Activated T-cell treated with anti-CD3 and anti-CD28 coated beads, Interleukin-2, amount 50 U/mL, for 4 hours (primary cell): Measurements from ENCODE around the gene SLC10A1. TPM values are rescaled to one million over a fixed set of nuclear protein-coding genes. Genes with fewer than 3 reads are reported as not detected.
A peak's percentile ranks its signal among the peaks of the same experiment; 100 is the strongest.
"Not testable (repeated sequence)": the region's sequence is repeated elsewhere in the genome, so short reads cannot be mapped to it uniquely, and the experiment has no call there.

Experiments
- ATAC-seq, 2 donors: fragments of 200-7000 bp; cut with Tn5 transposase; one replicate each; pipeline ENCODE4 v1.10.0; 2021
- DNase-seq: peaks from one replicate; pipeline ENCODE4 v3.0.0-alpha.2; 2020
- H3K27me3 Mint-ChIP-seq: one replicate; pipeline ENCODE4 v1.8.0; 2021; ENCODE audit warnings: low read depth, mixed read lengths
- H3K36me3 Mint-ChIP-seq: one replicate; pipeline ENCODE4 v1.8.0; 2022; ENCODE audit warnings: mixed read lengths; ENCODE audit not compliant: insufficient read depth
- H3K4me1 Mint-ChIP-seq: one replicate; pipeline ENCODE4 v1.8.0; 2021; ENCODE audit warnings: low read depth, mixed read lengths
- H3K4me3 Mint-ChIP-seq: one replicate; pipeline ENCODE4 v1.8.0; 2021; ENCODE audit warnings: mild to moderate bottlenecking, moderate library complexity, mixed read lengths
- H3K9me3 Mint-ChIP-seq: one replicate; pipeline ENCODE4 v1.8.0; 2021; ENCODE audit warnings: mixed read lengths
- total RNA-seq, 3 donors: library from RNA; stranded (reverse); gene quantifications; one replicate each; pipeline ENCODE4 v1.2.1, GENCODE V29; 2021

SLC10A1 gene
- total RNA-seq, 3 donors from 2014 or later = not detected

GRCh38 chr14:69818758-69819191, 21.7 kb upstream of the SLC10A1 start:
- H3K4me3 Mint-ChIP-seq = no peak overlapping the region
- DNase-seq = peak; percentile 36
- peaks cover 1% of the 10 kb centered on the region for H3K4me1 Mint-ChIP-seq
- no peaks in the 10 kb centered on the region for H3K9me3 Mint-ChIP-seq
- H3K27me3 Mint-ChIP-seq = peaks cover 4% of the 10 kb centered on the region
- ATAC-seq = peak; percentile 74 to 81
- H3K36me3 Mint-ChIP-seq = no peaks in the 10 kb centered on the region

DNA sequence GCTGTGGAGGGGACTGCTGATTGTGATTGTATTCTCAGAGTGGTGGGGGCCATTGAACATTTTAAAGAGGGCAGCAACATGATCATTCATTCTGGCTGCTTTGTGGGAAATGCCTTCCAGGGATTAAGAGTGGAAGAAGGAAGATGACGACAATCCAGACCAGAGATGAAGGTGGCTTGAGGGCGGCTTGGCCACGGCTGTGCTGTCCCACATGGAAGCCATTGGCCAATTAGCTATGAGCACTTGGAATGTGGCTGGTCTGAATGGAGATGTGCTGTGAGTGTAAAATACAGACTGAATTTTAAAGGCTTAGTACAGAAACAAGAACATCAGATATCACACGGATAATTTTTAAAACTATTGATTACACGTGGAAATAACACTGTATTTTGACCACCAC, 19.2 kb upstream of the SLC10A1 start:
- Mint-ChIP-seq H3K4me1 (peaks cover 1% of the 10 kb centered on the region), H3K9me3 (no peaks in the 10 kb centered on the region), H3K27me3 (peaks cover 7% of the 10 kb centered on the region), H3K4me3 (no peak overlapping the region), H3K36me3 (no peaks in the 10 kb centered on the region)
- no peak for DNase-seq
- ATAC-seq = no peak

GRCh38 chr14:69815556-69815955, 18.5 kb upstream of the SLC10A1 start:
- Mint-ChIP-seq H3K4me1 (peaks cover 1% of the 10 kb centered on the region), H3K9me3 (no peaks in the 10 kb centered on the region), H3K4me3 (no peak overlapping the region), H3K36me3 (no peaks in the 10 kb centered on the region), H3K27me3 (peaks cover 7% of the 10 kb centered on the region)
- DNase-seq = no peak
- ATAC-seq = no peak

DNA sequence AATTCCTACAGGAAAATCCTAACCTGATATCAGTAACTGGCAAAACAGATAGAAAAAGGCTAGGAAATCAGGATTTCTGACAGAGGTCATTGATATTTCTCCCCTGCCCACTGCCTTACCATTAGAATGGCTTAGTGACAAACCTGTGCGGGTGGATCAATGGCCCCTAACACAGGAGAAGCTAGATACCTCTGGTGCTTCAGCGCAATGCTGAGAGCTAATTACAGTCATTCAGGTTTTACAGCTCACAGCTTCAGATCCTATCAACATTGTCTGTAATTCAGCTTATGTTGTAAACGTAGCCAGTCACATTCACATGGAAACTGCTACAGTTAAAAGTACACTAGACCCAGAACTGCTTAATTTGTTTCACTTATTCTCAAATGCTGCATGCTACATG, 17.4 kb upstream of the SLC10A1 start:
- Mint-ChIP-seq H3K9me3 (no peaks in the 10 kb centered on the region), H3K4me3 (no peak overlapping the region), H3K27me3 (peaks cover 7% of the 10 kb centered on the region), H3K36me3 (no peaks in the 10 kb centered on the region), H3K4me1 (peaks cover 1% of the 10 kb centered on the region)
- ATAC-seq (no peak), DNase-seq (no peak)

GRCh38 chr14:69813346-69813745, 16.3 kb upstream of the SLC10A1 start:
- not testable (repeated sequence) for DNase-seq, ATAC-seq, H3K4me1 Mint-ChIP-seq, H3K9me3 Mint-ChIP-seq, H3K36me3 Mint-ChIP-seq, H3K4me3 Mint-ChIP-seq, H3K27me3 Mint-ChIP-seq

DNA sequence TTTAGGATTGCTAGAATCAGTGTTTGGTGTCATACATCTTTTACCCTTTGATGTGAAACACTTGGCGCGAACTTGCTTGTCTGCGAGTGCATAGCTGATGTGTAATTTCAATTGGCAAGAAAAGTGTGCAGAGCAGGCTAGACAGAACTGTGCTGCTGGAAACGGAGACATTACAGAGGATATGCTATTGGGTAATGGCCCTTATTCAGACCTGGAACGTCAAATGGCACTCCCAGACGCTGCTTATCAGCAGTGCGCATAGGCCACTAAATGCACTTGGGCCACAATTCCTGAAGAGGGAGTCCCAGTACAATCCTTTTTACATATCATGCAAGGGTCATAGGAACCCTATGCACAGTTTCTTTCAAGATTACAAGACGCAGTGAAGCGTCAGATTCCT, 15.7 kb upstream of the SLC10A1 start:
- no peak for ATAC-seq
- Mint-ChIP-seq H3K36me3 (no peaks in the 10 kb centered on the region), H3K27me3 (peaks cover 3% of the 10 kb centered on the region), H3K9me3 (no peaks in the 10 kb centered on the region), H3K4me3 (no peak overlapping the region), H3K4me1 (no peaks in the 10 kb centered on the region)
- DNase-seq = no peak

- no peak overlapping the region for H3K4me3 Mint-ChIP-seq
- ATAC-seq (no peak), DNase-seq (no peak)
- peaks cover 3% of the 10 kb centered on the region for H3K27me3 Mint-ChIP-seq
- H3K9me3 Mint-ChIP-seq = no peaks in the 10 kb centered on the region
- no peaks in the 10 kb centered on the region for H3K4me1 Mint-ChIP-seq
- H3K36me3 Mint-ChIP-seq = no peaks in the 10 kb centered on the region
These were observed 14.8 kb upstream of the SLC10A1 start for GRCh38 chr14:69811868-69812252.

- DNase-seq = no peak
- H3K27me3 Mint-ChIP-seq = peaks cover 3% of the 10 kb centered on the region
- no peak for ATAC-seq
- no peaks in the 10 kb centered on the region for H3K36me3 Mint-ChIP-seq
- H3K4me3 Mint-ChIP-seq = no peak overlapping the region
- no peaks in the 10 kb centered on the region for H3K4me1 Mint-ChIP-seq
- H3K9me3 Mint-ChIP-seq = no peaks in the 10 kb centered on the region
These were observed 14.3 kb upstream of the SLC10A1 start for GRCh38 chr14:69811227-69811867.

DNA sequence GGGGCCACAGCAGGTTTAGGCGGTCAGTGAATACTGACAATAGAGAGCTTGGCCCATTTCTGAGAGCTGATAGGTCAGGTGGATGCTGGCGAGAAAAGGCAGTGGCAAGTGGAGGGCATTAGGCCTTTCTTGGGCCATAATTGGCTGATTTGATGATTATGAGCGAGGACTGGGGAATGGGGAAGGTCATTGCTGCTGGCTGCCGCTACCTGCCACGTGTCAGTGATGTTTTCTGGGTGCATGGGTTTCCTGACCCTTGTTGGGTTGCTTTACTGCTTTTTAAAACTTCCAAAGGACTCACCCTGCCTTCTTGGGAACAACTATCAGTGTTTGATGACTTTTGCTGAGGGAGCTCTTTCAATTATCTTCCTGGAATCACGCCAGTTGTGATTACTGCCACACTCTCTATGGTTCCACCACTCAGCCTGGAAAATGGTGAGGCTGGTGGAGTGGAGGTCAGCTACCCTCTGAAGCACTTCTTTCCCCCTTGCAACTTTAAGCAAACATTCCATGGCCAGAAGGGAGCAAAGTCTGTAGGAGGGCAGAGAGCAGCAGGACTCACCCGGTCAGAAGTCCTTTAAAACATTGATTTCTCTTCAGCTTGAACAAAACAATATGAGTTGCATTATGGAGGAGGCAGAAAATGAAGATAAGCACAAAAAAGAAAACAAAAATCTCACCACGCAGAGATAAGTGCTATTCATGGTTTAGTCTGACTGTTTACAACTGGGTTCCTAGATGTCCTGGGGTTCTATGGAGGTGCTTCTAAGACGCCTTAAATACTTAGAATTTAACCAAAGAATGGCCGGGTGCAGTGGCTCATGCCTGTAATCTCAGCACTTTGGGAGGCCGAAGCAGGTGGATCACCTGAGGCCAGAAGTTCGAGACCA, 12.1 kb upstream of the SLC10A1 start:
- no peak for DNase-seq
- no peak for ATAC-seq
- Mint-ChIP-seq H3K4me1 (no peaks in the 10 kb centered on the region), H3K36me3 (no peaks in the 10 kb centered on the region), H3K4me3 (no peak overlapping the region), H3K27me3 (peaks cover 11% of the 10 kb centered on the region), H3K9me3 (no peaks in the 10 kb centered on the region)

- H3K4me3 Mint-ChIP-seq = no peak overlapping the region
- ATAC-seq (no peak), DNase-seq (no peak)
- H3K27me3 Mint-ChIP-seq = peaks cover 8% of the 10 kb centered on the region
- H3K36me3 Mint-ChIP-seq = no peaks in the 10 kb centered on the region
- H3K9me3 Mint-ChIP-seq = no peaks in the 10 kb centered on the region
- no peaks in the 10 kb centered on the region for H3K4me1 Mint-ChIP-seq
These were observed 10.2 kb upstream of the SLC10A1 start for GRCh38 chr14:69807192-69807591.

GRCh38 chr14:69804902-69805301, 7.9 kb upstream of the SLC10A1 start:
- Mint-ChIP-seq H3K36me3 (peaks cover 3% of the 10 kb centered on the region), H3K27me3 (peaks cover 8% of the 10 kb centered on the region), H3K4me3 (no peak overlapping the region), H3K9me3 (peaks cover 4% of the 10 kb centered on the region), H3K4me1 (no peaks in the 10 kb centered on the region)
- no peak for DNase-seq
- ATAC-seq = no peak

GRCh38 chr14:69803753-69804152, 6.7 kb upstream of the SLC10A1 start:
- ATAC-seq = no peak

GRCh38 chr14:69798339-69798735, 1.3 kb upstream of the SLC10A1 start:
- DNase-seq (no peak), ATAC-seq (no peak)
- Mint-ChIP-seq H3K4me3 (no peak overlapping the region), H3K9me3 (peaks cover 4% of the 10 kb centered on the region), H3K27me3 (no peaks in the 10 kb centered on the region), H3K36me3 (peaks cover 3% of the 10 kb centered on the region), H3K4me1 (no peaks in the 10 kb centered on the region)

More at GRCh38 chr14:69803753-69804152, 6.7 kb upstream of the SLC10A1 start:
- peaks cover 3% of the 10 kb centered on the region for H3K36me3 Mint-ChIP-seq
- H3K4me3 Mint-ChIP-seq = no peak overlapping the region
- H3K4me1 Mint-ChIP-seq = no peaks in the 10 kb centered on the region
- DNase-seq = no peak
- peaks cover 8% of the 10 kb centered on the region for H3K27me3 Mint-ChIP-seq
- peaks cover 4% of the 10 kb centered on the region for H3K9me3 Mint-ChIP-seq

DNA sequence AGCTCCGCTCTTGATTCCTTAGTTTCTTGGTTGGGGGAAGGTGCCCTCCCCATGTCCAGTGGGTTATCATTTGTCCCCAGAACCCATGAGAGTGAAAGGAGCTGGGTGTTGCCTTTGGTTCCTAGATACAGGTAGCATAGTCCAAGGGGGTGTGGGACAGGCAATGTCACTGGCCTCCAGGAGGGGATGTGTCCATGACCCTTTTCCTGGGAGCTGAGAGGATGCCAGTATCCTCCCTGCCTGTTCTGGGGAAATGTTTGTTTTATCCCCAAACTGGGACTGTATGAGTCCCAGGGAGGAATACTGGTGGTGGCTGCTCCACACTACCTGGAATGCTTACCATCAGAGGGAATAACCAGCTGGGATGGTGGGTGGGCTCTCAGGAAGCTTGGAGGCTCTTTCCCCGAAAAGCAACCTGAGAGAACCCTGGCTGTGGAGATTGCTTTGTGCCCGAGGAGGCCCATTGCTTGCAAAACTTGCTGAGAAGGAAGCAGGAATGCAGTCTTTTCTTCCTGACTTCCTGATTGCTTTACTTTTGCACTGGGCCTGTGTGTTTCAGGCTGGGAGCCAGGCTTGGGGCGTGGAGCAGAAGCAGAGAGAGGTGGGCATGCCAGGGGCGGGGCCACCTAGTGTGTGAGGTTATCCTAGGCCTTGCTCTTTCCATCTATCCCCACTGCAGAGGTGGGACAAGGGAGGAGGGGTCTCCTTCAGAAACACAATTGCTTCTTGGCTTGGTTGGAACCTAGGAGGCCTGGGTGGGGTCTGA, 715 bp upstream of the SLC10A1 start:
- ATAC-seq = no peak
- H3K4me1 Mint-ChIP-seq = no peaks in the 10 kb centered on the region

More for the DNA sequence above, 715 bp upstream of the SLC10A1 start:
- Mint-ChIP-seq H3K9me3 (peaks cover 4% of the 10 kb centered on the region), H3K27me3 (no peaks in the 10 kb centered on the region), H3K36me3 (peaks cover 3% of the 10 kb centered on the region), H3K4me3 (no peak overlapping the region)
- DNase-seq = no peak
